Keratinocyte (primary cell): ENCODE data around the gene MRPS15. TPM values are rescaled to one million over a fixed set of nuclear protein-coding genes. Genes with fewer than 3 reads are reported as not detected.

Experiments used
- DNase-seq: peaks from one replicate; pipeline ENCODE4 v3.0.0-alpha.2; 2011; ENCODE audit warnings: low read depth, missing footprints, low spot score
- FAIRE-seq: peaks from 2 replicates; lab custom pipeline; 2011; peaks lifted over from hg19 to GRCh38; lab: Jason Lieb, UNC
- H2AFZ ChIP-seq: 2 replicates; pipeline ENCODE4 v1.6.0; 2012; ENCODE audit warnings: low read length, control low read depth, inconsistent platforms; ENCODE audit not compliant: control insufficient read depth
- H3K27ac ChIP-seq: 2 replicates; pipeline ENCODE4 v1.5.1; 2011; ENCODE audit warnings: low read length; ENCODE audit not compliant: control insufficient read depth, insufficient read depth
- H3K27me3 ChIP-seq: 3 replicates; pipeline ENCODE4 v1.6.0; 2011; ENCODE audit warnings: low read length; ENCODE audit not compliant: control insufficient read depth, insufficient read depth; ENCODE audit errors: extremely low read depth
- H3K36me3 ChIP-seq, 2 experiments: 2 replicates in 1 of 2; 3 replicates in 1 of 2; pipeline ENCODE4 v1.5.1; 2011; ENCODE audit warnings: low read length in 2 of 2, mild to moderate bottlenecking in 1 of 2; ENCODE audit not compliant: control insufficient read depth in 2 of 2, insufficient read depth in 2 of 2; ENCODE audit errors: extremely low read depth in 1 of 2
- H3K4me1 ChIP-seq: 3 replicates; pipeline ENCODE4 v1.5.1; 2011; ENCODE audit warnings: low read length; ENCODE audit not compliant: control insufficient read depth, insufficient read depth; ENCODE audit errors: extremely low read depth
- H3K4me2 ChIP-seq: 3 replicates; pipeline ENCODE4 v1.6.0; 2011; ENCODE audit warnings: low read depth, low read length; ENCODE audit not compliant: control insufficient read depth, insufficient read depth; ENCODE audit errors: extremely low read depth
- H3K4me3 ChIP-seq, 3 experiments: fragments of 200-600 bp in 1 of 3; sonication (generic) in 1 of 3; 2 replicates in 2 of 3; 3 replicates in 1 of 3; pipeline ENCODE4 v1.5.1; 2011 to 2016; ENCODE audit warnings: low read length in 3 of 3, mild to moderate bottlenecking in 3 of 3, control low read depth in 2 of 3, inconsistent platforms in 1 of 3, low read depth in 1 of 3, mixed read lengths in 1 of 3, mixed run types in 1 of 3, moderate library complexity in 1 of 3; ENCODE audit not compliant: control insufficient read depth in 2 of 3, insufficient read depth in 2 of 3; ENCODE audit errors: extremely low read depth in 1 of 3
- H3K79me2 ChIP-seq: 2 replicates; pipeline ENCODE4 v1.6.0; 2012; ENCODE audit warnings: low read length; ENCODE audit not compliant: control insufficient read depth, insufficient read depth
- H3K9ac ChIP-seq: 3 replicates; pipeline ENCODE4 v1.6.0; 2011; ENCODE audit warnings: low read length; ENCODE audit not compliant: control insufficient read depth, insufficient read depth; ENCODE audit errors: extremely low read depth
- H3K9me1 ChIP-seq: 3 replicates; pipeline ENCODE4 v1.6.0; 2011; ENCODE audit warnings: low read length; ENCODE audit not compliant: control insufficient read depth, insufficient read depth; ENCODE audit errors: extremely low read depth
- H3K9me3 ChIP-seq: 2 replicates; pipeline ENCODE4 v1.5.1; 2012; ENCODE audit warnings: low read depth, low read length; ENCODE audit not compliant: control insufficient read depth
- H4K20me1 ChIP-seq: 3 replicates; pipeline ENCODE4 v1.6.0; 2011; ENCODE audit warnings: low read length; ENCODE audit not compliant: control insufficient read depth, insufficient read depth; ENCODE audit errors: extremely low read depth
- EZH2 ChIP-seq: IDR thresholded peaks from one replicate; pipeline ENCODE4 v1.6.1; 2012; ENCODE audit warnings: inconsistent platforms, mild to moderate bottlenecking, low read length, moderate library complexity
- dilution Hi-C: fragments of 300-500 bp; cut with MboI; formaldehyde crosslinking; loops from one replicate; pipeline ENCODE4 v1.7.0; 2020; ENCODE audit warnings: low sequenced_read_pairs; ENCODE audit not compliant: extremely low pct_ligation_motif_present
- polyA plus RNA-seq, 5 experiments: library from polyadenylated mRNA; depleted of rRNA in 3 of 5; stranded (reverse) in 3 of 5; stranded (forward) in 1 of 5; unstranded in 1 of 5; fragments of >200 nt; gene quantifications; 1 replicate in 1 of 5; 2 replicates in 3 of 5; 3 replicates in 1 of 5; pipeline versions ENCODE4 v1.2.1 to v1.2.3, GENCODE V29; 2011 to 2012; ENCODE audit warnings: missing spikeins in 2 of 5, low read depth in 1 of 5, low replicate concordance in 1 of 5
- TF ChIP-seq, protein P1 (sequence below), 3 experiments: IDR thresholded peaks in 1 of 3; conservative IDR thresholded peaks in 1 of 3; optimal IDR thresholded peaks in 1 of 3; 2 replicates in 2 of 3; 3 replicates in 1 of 3; pipeline versions ENCODE3 to v1.5.1; 2011; ENCODE audit warnings: low read length in 3 of 3, mild to moderate bottlenecking in 3 of 3, moderate library complexity in 2 of 3, control low read depth in 1 of 3, inconsistent platforms in 1 of 3; ENCODE audit not compliant: insufficient read depth in 2 of 3; ENCODE audit errors: extremely low read depth in 1 of 3

The MRPS15 gene
- polyA plus RNA-seq, 1 donor (not counting 4 experiments of a cell fraction or from before 2014, with no cell fraction given), result 130 TPM

DNA sequence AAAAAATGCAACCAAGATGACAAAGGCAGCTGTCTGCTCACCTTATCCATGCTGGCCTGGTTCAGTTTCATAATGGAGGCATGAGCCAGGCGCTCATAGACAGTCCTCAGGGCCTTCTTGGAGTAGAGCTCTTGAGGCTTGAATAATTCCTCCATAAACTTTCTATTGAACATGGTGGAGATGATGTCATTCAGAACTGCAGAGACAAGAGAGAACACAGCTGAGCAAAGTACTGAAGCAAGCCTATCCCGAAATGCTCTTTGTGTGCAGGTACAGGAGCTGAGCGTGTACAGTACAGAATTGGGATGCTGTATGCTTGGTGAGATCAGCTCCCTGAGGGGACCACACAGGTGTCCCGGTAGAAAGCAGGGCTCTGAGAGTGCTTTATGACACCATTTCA lies 25.5 kb downstream of the MRPS15 start:
- Histone ChIP-seq H3K36me3 (no peaks in the 10 kb centered on the region), H3K4me1 (peaks cover 15% of the 10 kb centered on the region), H3K4me3 (no peak overlapping the region), H3K4me2 (no peak overlapping the region), H3K27ac (no peak overlapping the region), H4K20me1 (no peaks in the 10 kb centered on the region), H3K9me3 (no peaks in the 10 kb centered on the region), H3K9ac (no peak overlapping the region), H3K27me3 (no peaks in the 10 kb centered on the region), H2AFZ (no peak overlapping the region), H3K9me1 (no peaks in the 10 kb centered on the region), H3K79me2 (no peaks in the 10 kb centered on the region)
- TF ChIP-seq EZH2, result no peak
- TF ChIP-seq, protein P1, sequence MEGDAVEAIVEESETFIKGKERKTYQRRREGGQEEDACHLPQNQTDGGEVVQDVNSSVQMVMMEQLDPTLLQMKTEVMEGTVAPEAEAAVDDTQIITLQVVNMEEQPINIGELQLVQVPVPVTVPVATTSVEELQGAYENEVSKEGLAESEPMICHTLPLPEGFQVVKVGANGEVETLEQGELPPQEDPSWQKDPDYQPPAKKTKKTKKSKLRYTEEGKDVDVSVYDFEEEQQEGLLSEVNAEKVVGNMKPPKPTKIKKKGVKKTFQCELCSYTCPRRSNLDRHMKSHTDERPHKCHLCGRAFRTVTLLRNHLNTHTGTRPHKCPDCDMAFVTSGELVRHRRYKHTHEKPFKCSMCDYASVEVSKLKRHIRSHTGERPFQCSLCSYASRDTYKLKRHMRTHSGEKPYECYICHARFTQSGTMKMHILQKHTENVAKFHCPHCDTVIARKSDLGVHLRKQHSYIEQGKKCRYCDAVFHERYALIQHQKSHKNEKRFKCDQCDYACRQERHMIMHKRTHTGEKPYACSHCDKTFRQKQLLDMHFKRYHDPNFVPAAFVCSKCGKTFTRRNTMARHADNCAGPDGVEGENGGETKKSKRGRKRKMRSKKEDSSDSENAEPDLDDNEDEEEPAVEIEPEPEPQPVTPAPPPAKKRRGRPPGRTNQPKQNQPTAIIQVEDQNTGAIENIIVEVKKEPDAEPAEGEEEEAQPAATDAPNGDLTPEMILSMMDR (optimal IDR thresholded peaks at IDR 0.05 in 1 of 3, IDR thresholded peaks at IDR 0.05 in 1 of 3, conservative IDR thresholded peaks at IDR 0.05 in 1 of 3; ENCODE audit: extremely low read depth in 1 of 3, insufficient read depth in 2 of 3, low read length in 3 of 3), result no peak
- FAIRE-seq, result no peak
- DNase-seq, result no peak
- dilution Hi-C loops, result no loop called here

DNA sequence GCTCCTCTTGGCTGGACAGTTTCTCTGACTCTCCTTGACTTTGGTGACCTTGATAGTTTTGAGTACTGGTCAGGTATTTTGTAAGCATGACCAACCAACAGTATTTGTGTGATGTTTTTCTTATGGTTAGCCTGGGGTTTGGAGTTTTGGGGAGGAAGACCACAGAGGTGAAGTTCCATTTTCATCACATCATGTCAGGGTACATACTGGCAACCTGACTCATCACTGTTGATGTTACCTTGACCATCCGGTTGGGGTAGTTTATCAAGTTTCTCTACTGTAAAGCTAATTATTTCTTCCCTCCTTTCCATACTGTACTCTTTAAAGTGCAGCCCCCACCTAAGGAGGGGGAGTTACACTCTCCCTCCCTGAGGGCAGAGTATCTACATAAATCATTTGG lies 27.4 kb downstream of the MRPS15 start:
- Histone ChIP-seq H3K4me3 (peak overlapping the region in 1 of 3 experiments; percentile 6), H3K4me2 (peak overlapping the region; percentile 79), H3K27ac (peak overlapping the region; percentile 58), H2AFZ (no peak overlapping the region), H3K27me3 (no peaks in the 10 kb centered on the region), H3K36me3 (peaks cover 0 to 2% of the 10 kb centered on the region in 2 experiments), H3K9me1 (no peaks in the 10 kb centered on the region), H3K4me1 (peaks cover 15% of the 10 kb centered on the region), H3K79me2 (no peaks in the 10 kb centered on the region), H4K20me1 (no peaks in the 10 kb centered on the region), H3K9me3 (no peaks in the 10 kb centered on the region), H3K9ac (no peak overlapping the region)
- FAIRE-seq (peak; percentile 90), DNase-seq (peak; percentile 41)
- dilution Hi-C loops, result no loop called here
- TF ChIP-seq, protein P1 (optimal IDR thresholded peaks at IDR 0.05 in 1 of 3, IDR thresholded peaks at IDR 0.05 in 1 of 3, conservative IDR thresholded peaks at IDR 0.05 in 1 of 3; ENCODE audit: extremely low read depth in 1 of 3, insufficient read depth in 2 of 3, low read length in 3 of 3), result no peak
- no peak for TF ChIP-seq EZH2
